ENCODE results near the gene CHAD.
"Not testable (repeated sequence)": the region's sequence is repeated elsewhere in the genome, so short reads cannot be mapped to it uniquely, and the experiment has no call there.

The CHAD gene

GRCh38 chr17:50493744-50494143, 25.1 kb upstream of the CHAD start:
- no peak for DNase-seq

DNA sequence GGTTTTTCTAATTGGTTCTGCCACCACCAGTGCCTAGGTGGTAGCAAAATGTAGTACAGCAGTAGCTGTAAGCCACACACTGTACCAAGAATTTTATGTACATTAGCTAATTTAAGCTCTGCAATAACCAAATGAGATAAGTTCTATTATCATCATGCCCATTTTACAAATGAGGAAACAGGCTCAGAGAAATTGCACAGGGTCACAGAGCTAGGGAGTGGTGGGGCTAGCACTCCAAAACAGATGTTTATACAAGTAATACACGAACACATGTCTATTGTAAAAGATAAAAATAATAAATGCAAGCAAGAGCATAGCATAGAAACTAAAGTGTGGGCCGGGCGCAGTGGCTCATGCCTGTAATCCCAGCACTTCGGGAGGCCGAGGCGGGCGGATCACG, 23.5 kb upstream of the CHAD start:
- DNase-seq = no peak

DNA sequence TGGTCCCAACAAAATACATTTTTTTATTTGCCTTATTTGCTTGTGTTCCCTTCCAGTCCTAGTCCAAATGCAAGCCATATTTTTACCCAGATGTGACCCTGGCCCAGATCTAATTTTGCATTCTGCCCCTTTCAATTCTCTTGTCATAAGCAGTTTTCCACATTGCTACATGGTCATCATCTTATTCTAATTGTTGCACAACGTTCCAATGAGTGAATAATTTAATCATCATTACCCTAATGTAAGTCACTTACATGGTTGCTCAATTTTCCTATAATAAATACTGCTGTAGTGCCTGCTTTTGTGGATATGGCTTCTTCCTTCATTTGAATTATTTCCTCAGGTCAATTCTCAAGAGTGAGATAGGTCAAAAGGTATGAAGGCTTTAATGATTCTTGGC, 22.8 kb upstream of the CHAD start:
- peak in 2 of 3 donors; percentile 22 to 47 for DNase-seq

- no peak for DNase-seq
Observed at GRCh38 chr17:50488880-50489279, 20.2 kb upstream of the CHAD start.

DNA sequence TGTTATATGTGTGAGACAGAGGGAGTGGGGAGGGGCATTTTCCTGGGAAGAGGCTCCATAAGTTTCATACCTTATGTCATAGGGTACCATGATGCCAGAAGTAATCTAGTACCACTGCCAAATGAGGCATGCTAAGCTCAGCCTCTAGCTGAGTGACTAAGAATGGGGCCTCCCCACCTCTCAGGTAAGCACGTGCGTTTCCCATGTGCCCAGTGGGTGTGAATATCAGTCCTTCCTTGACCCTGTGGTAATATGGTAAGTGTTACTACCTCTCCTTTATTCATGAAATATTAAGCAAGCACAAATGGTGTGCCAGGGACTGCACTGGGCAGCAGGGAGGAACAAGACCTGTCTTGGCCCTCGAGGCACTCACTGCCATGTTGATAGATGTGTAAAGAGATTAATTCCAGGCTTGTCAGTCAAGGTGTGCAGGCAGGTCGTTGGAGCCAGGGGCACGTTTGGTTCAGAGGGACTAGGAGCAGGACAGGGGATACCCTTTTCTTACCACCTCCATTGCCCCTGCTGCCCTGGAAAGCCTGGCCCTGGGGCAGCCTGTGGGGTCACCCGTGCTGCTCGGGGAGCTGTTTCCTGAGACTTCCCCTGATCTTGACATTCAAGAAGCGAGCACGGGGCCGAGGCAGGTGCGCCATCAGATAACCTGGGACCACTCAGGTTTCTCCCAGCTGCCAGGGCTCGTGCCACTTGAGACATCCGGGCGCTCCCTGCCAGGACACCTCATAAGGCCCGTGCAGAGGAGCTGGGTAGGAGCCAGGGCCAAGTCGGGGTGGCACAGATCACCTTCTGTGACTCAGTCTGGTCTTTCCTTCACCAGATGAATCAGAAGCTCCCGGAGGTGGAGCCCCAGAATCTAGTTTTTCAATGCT, 18.8 kb upstream of the CHAD start:
- no peak for DNase-seq

DNA sequence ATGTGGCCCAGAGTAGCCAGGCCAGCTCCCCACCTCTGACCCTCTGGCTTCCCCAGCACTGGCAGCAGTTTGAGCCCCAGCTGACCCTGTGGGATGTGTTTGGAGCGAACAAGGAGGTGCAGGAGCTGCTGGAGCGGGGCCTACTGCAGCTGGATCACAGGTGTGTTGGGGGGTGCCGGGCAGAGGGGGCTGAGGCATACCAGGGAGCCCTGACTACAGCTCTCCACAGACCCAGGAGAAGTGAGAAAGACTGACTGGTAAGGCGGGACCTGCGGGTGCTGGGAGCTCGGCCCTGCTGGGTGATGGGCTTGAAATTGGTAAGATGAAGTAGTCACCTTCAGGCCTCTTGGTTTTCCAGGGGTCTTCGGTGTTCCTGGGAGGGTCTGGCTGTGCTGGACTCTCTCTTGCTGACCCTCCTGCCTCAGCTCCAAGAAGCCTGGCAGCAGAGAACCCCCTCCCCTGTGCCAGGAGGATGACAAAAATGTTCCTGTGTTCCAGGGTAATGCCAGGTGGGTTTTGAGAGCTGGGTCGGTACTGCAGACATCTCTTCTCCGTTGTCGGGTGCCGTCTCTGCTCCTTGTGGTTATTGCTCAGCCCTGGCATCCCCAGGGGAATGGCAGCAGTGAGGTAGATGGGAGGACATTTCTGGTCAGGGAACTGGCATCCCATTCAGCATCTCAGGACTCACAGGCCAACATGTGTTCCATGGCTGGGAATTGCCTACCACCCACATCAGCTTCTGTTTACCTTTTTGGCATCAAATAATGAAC, 15.9 kb upstream of the CHAD start:
- DNase-seq = no peak

DNA sequence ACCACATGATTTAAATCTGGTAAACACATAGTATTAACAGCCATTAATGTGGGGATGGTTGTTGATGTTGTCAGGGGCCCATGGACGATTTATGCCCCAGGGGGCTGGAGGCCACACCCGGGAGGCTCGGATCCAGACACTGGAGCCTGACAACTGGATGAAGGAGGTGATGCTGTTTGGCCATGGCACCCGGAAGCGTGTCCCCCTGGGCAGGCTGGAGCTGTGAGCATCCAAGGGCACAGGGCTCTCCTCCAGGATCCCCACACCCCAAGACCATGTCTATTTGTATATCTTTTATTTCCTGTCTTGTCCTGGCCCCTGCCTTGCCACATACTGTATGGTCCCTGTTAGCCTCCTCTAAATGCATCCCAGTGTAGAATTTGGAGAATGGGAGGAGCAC, 14.6 kb upstream of the CHAD start:
- no peak for DNase-seq

DNA sequence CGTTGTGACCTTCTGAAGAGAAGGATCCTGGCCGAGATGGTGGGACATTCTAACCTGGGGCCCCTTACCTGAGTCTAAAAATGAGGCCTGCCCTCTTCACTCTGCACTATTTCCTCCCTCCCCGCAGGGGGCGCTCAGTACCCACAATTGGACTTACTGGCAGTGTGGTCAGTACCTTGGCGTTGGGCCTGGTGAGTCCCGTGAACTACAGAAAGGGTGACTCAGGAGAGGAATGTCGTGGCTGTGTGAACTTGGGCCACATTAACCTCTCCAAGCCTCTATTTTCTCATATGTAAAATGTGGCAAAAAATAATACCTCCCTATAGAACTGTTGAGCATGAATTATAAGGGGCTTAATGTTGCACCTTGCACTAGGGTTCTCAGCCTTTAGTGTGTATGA, 13.8 kb upstream of the CHAD start:
- DNase-seq = peak; percentile 93 to 95 (median 94)

GRCh38 chr17:50482110-50482509, 13.4 kb upstream of the CHAD start:
- DNase-seq = no peak

GRCh38 chr17:50481648-50482047, 13.0 kb upstream of the CHAD start:
- DNase-seq = no peak

DNA sequence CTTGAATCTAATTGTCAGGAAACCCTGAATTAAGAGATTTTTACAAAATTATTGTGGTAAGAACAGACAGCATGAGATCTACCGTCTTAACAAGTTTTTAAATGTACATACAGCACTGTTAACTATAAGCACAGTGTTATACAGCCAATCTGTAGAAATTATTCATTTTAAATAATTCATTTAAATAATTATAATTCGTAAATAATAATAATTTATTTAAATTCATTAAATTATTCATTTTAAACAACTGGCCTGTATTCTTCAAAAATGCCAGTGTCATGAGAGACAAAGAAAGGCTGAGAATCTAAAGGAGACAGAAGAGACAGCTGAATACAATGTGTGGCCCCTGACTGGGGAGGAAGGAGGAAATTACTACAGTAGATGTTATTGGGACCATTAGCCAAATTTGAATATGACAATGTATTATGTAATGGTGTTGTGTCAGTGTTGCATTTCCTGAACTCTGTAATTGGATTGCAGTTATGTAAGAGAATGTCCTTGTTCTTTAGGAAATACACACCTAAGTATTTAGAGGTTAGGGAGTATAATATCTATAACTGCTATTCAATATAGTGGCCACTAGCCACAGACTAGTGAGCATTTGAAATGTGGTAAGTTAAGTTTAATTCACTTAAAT, 12.3 kb upstream of the CHAD start:
- peak; percentile 38 to 66 (median 54) for DNase-seq

GRCh38 chr17:50480142-50480764, 11.6 kb upstream of the CHAD start:
- DNase-seq = no peak

- DNase-seq = peak; percentile 84 to 86 (median 86)
Observed at GRCh38 chr17:50479522-50480141, 11.0 kb upstream of the CHAD start.

- DNase-seq = peak; percentile 90 to 95 (median 93)
Observed at GRCh38 chr17:50478391-50479381, 10.0 kb upstream of the CHAD start, which contains the start of gene RSAD1. Gene RSAD1, plus strand, starts transcription at chr17:50478860. Its CDS starts 25 bp downstream, at chr17:50478885.

DNA sequence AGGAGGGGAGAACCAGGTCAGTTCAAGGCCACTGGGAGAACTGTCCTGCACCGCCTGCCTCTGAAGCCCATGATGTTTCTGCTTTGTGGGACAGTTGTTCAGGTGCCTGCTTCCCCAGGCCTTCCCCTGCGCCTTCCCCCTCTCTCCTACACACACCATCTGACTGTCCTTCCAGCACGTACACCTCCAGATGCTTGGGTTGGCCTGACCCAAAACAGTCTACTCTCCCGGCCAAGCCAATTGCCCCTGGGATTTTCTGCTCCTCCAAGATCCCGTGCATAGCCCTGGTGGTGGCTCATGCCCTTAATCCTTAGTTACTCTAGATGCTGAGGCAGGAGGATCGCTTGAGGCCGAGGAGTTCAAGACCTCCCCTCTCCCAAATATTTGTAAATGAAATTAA, 9.3 kb upstream of the CHAD start:
- DNase-seq = no peak

GRCh38 chr17:50476545-50477315, 8.1 kb upstream of the CHAD start:
- DNase-seq = no peak

- DNase-seq = not testable (repeated sequence)
Observed at GRCh38 chr17:50475775-50476544, 7.3 kb upstream of the CHAD start.

- no peak for DNase-seq
Observed at GRCh38 chr17:50475362-50475761, 6.7 kb upstream of the CHAD start.

DNA sequence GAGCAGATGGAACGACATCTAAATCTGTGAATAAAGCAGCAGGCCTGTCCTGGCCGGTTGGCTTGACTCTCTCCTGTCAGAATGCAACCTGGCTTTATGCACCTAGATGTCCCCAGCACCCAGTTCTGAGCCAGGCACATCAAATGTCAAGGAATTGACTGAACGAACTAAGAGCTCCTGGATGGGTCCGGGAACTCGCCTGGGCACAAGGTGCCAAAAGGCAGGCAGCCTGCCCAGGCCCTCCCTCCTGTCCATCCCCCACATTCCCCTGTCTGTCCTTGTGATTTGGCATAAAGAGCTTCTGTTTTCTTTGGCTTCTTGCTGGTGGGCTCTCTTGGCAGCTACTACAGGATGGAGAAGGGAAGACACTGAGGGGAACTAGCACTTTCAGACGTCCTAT, 5.8 kb upstream of the CHAD start:
- no peak for DNase-seq

- DNase-seq = no peak
Observed at GRCh38 chr17:50473901-50474300, 5.2 kb upstream of the CHAD start.
